Vagina (tissue), 2 donors: ENCODE results near the gene FAM98C.

Experiments used
- POLR2A ChIP-seq, 2 donors: fragments of 450-650 bp; IDR thresholded peaks; one replicate each; pipeline ENCODE4 v1.6.1; 2017; ENCODE audit warnings: antibody characterized with exemption in 2 of 2, mild to moderate bottlenecking in 2 of 2, moderate library complexity in 2 of 2
- TF ChIP-seq, protein P1 (sequence below), 3 experiments: fragments of 450-650 bp in 2 of 3; fragments of 200-600 bp in 1 of 3; sonication (generic) in 1 of 3; IDR thresholded peaks; one replicate each; pipeline ENCODE4 v1.5.1; 2017 to 2019; ENCODE audit warnings: antibody characterized with exemption in 3 of 3, mild to moderate bottlenecking in 2 of 3, moderate library complexity in 2 of 3

DNA sequence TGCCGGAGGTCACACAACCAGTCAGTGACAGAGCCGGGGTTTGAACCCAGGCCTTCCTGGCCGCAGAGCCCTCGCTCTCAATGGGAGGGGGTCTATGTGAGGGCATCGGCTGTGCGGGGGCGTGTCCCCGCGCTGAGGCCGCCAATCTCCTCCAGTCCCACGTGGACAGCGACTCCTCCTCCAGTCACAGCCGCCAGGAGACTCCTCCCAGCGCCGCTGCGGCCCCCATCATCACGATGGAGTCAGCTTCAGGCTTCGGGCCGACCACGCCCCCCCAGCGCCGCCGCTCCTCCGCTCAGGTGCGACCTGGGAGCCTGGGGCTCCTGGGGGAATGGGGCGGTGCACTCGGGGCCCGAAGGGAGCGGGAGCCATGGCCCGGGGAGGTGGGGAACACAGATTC is 8.4 kb upstream of the FAM98C start:
- TF ChIP-seq, protein P1, sequence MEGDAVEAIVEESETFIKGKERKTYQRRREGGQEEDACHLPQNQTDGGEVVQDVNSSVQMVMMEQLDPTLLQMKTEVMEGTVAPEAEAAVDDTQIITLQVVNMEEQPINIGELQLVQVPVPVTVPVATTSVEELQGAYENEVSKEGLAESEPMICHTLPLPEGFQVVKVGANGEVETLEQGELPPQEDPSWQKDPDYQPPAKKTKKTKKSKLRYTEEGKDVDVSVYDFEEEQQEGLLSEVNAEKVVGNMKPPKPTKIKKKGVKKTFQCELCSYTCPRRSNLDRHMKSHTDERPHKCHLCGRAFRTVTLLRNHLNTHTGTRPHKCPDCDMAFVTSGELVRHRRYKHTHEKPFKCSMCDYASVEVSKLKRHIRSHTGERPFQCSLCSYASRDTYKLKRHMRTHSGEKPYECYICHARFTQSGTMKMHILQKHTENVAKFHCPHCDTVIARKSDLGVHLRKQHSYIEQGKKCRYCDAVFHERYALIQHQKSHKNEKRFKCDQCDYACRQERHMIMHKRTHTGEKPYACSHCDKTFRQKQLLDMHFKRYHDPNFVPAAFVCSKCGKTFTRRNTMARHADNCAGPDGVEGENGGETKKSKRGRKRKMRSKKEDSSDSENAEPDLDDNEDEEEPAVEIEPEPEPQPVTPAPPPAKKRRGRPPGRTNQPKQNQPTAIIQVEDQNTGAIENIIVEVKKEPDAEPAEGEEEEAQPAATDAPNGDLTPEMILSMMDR (IDR thresholded peaks at IDR 0.05): no peak
- TF ChIP-seq POLR2A (IDR thresholded peaks at IDR 0.05): no peak
